NT2/D1 (cell line): ENCODE data around the gene EPS8L1.

Experiments
- SUZ12 ChIP-seq: IDR thresholded peaks from 2 replicates; pipeline ENCODE4 v1.6.1; 2011; ENCODE audit not compliant: insufficient read length, insufficient read depth; ENCODE audit errors: extremely low read depth
- YY1 ChIP-seq: IDR thresholded peaks from 2 replicates; pipeline ENCODE4 v1.6.1; 2011; ENCODE audit not compliant: insufficient read length, insufficient read depth
- ZNF274 ChIP-seq: IDR thresholded peaks from 2 replicates; pipeline ENCODE4 v1.6.1; 2011; ENCODE audit warnings: mild to moderate bottlenecking, low read depth, low read length

DNA sequence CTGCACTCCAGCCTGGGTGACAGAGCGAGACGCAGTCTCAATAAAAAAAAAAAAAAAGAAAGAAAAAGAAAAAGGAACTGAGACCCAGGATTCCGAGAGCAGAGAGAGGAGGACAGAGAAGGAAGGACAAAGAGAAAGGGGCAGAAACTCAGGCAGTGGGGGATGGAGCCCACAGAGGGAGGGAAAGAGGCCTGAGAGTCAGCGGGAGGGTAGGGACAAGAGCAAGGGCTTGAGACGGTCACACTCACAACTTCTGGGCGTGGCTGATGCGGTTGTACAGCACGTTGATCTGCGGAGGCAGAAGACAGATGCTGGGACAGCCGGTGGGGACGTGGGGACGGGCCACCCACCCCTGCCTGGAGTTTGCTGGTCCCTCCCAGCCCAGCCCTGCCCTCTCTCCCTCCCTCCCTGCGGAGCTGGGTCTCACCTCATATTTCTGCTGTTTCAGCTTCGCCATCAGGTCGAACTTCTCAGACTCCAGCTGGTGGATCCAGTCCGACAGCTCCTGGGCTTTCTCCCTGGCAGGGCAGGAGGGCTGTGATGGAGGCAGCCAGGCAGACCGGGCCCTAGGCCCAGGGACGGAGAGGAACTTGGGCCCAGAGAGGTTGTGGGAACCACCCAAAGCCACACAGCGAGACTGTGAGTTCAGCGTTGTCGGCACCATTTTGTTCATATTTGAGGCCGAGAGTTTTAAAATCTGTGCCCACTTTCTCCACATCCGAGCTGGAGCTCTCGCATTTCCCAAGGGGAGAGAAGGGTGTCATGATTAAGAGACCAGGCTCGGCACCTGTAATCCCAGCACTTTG is 58.2 kb downstream of the EPS8L1 start:
- TF ChIP-seq YY1 (no peak), ZNF274 (no peak), SUZ12 (no peak)
